Transverse colon (tissue), 3 donors: ENCODE data around the gene MAPKAPK2.

Experiments used
- POLR2A ChIP-seq: fragments of 450-650 bp; IDR thresholded peaks from one replicate; pipeline ENCODE4 v1.6.1; 2016; ENCODE audit warnings: antibody characterized with exemption, mild to moderate bottlenecking, moderate library complexity
- TF ChIP-seq, protein P1 (sequence below), 5 experiments: fragments of 200-600 bp in 3 of 5; fragments of 450-650 bp in 2 of 5; sonication (generic) in 3 of 5; IDR thresholded peaks; 1 replicate in 2 of 5; 2 replicates in 3 of 5; pipeline ENCODE4 v1.5.1; 2016 to 2017; ENCODE audit warnings: antibody characterized with exemption in 5 of 5, inconsistent platforms in 3 of 5, mild to moderate bottlenecking in 2 of 5, moderate library complexity in 1 of 5

DNA sequence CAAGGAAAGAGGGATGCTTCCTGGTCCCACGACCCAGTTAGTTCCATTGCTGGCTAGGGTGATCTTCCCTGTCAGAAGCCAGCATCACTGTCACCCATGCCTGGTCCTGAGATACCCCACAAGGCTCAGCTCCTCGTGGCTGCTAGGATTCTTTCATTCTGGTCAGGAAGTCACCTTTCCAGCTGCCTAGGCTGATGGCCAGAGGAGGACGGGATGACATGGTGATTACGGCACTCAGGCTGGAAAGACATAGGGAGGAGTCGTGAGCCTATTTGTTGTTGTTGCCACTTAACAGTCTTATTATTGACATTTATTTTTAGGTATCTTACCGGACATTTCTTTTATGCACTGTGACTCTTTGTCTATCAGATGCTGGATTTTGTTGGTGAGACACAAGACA, 20.0 kb upstream of the MAPKAPK2 start:
- TF ChIP-seq POLR2A = no peak
- TF ChIP-seq, protein P1, sequence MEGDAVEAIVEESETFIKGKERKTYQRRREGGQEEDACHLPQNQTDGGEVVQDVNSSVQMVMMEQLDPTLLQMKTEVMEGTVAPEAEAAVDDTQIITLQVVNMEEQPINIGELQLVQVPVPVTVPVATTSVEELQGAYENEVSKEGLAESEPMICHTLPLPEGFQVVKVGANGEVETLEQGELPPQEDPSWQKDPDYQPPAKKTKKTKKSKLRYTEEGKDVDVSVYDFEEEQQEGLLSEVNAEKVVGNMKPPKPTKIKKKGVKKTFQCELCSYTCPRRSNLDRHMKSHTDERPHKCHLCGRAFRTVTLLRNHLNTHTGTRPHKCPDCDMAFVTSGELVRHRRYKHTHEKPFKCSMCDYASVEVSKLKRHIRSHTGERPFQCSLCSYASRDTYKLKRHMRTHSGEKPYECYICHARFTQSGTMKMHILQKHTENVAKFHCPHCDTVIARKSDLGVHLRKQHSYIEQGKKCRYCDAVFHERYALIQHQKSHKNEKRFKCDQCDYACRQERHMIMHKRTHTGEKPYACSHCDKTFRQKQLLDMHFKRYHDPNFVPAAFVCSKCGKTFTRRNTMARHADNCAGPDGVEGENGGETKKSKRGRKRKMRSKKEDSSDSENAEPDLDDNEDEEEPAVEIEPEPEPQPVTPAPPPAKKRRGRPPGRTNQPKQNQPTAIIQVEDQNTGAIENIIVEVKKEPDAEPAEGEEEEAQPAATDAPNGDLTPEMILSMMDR (IDR thresholded peaks at IDR 0.05) = no peak
